Esophagus (tissue), 2 donors: Measurements from ENCODE around the gene GSN. TPM values are rescaled to one million over a fixed set of nuclear protein-coding genes. Genes with fewer than 3 reads are reported as not detected.

Experiments used
- H3K27ac ChIP-seq, 2 donors: one replicate each; pipeline ENCODE4 v1.5.1; 2013; ENCODE audit warnings: low read depth in 2 of 2, mild to moderate bottlenecking in 2 of 2, inconsistent platforms in 1 of 2, low read length in 1 of 2, moderate library complexity in 1 of 2
- H3K27me3 ChIP-seq, 2 donors: one replicate each; pipeline ENCODE4 v1.6.1; 2013; ENCODE audit warnings: low read length in 2 of 2, control low read depth in 1 of 2, mild to moderate bottlenecking in 1 of 2; ENCODE audit not compliant: insufficient read depth in 2 of 2, control insufficient read depth in 1 of 2
- H3K36me3 ChIP-seq, 2 donors: one replicate each; pipeline ENCODE4 v1.6.1; 2013; ENCODE audit warnings: low read length in 1 of 2; ENCODE audit not compliant: control insufficient read depth in 2 of 2, insufficient read depth in 2 of 2
- H3K4me1 ChIP-seq, 2 donors: one replicate each; pipeline ENCODE4 v1.6.1; 2013; ENCODE audit warnings: low read length in 1 of 2; ENCODE audit not compliant: control insufficient read depth in 2 of 2, insufficient read depth in 2 of 2
- H3K4me3 ChIP-seq, 2 donors: one replicate each; pipeline ENCODE4 v1.5.1; 2013; ENCODE audit warnings: low read length in 2 of 2, mild to moderate bottlenecking in 2 of 2, low read depth in 1 of 2, moderate library complexity in 1 of 2
- H3K9me3 ChIP-seq, 2 donors: one replicate each; pipeline ENCODE4 v1.6.1; 2013; ENCODE audit warnings: mild to moderate bottlenecking in 2 of 2, low read depth in 1 of 2, low read length in 1 of 2, moderate library complexity in 1 of 2; ENCODE audit not compliant: control insufficient read depth in 2 of 2, insufficient read depth in 1 of 2
- WGBS, 2 donors: extraction: QIAGEN DNeasy Blood & Tissue Kit; methylation state at CpG; one replicate each; pipeline ENCODE4 v1.1.7; 2013; 5-methylcytosine and 5-hydroxymethylcytosine counted together
- polyA plus RNA-seq, 2 donors: library from polyadenylated mRNA; stranded (reverse); fragments of 200-250 nt; gene quantifications; one replicate each; pipeline ENCODE4 v1.2.3, GENCODE V29; 2013
- donor health status: healthy with polysubstance abuse.
- donor health status: Bipolar disorder and iron deficiency.

Gene GSN
- polyA plus RNA-seq, 2 donors: 198 to 418 TPM

DNA sequence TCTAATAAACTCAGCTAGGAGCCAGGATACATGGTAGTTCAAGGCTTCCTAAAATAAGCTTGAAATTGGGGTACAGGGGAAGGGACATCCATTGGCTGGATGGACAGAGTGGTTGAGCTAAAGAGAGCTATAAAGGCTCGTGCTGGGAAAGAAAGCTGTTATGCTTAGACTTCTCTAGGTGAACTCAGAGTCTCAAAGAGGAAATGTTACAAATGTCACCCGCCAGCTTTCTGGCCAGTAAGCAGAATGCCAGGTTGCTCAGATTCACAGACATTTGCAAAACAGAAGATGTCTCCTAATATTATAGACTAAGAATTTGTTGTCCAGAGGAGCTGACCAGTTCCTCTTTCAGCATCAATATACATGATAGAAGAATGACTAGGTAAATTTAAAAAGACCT lies 71.5 kb downstream of the GSN start:
- no peaks in the 10 kb centered on the region for H3K27me3 ChIP-seq
- H3K9me3 ChIP-seq: no peaks in the 10 kb centered on the region
- no peak overlapping the region for H3K4me3 ChIP-seq
- no peak overlapping the region for H3K27ac ChIP-seq
- peaks cover 2 to 5% of the 10 kb centered on the region in 2 donors for H3K4me1 ChIP-seq
- H3K36me3 ChIP-seq: peaks cover 2 to 11% of the 10 kb centered on the region in 2 donors
- WGBS, 2 donors: 89 to 93% methylated on average over 2 of the region's 2 CpGs

DNA sequence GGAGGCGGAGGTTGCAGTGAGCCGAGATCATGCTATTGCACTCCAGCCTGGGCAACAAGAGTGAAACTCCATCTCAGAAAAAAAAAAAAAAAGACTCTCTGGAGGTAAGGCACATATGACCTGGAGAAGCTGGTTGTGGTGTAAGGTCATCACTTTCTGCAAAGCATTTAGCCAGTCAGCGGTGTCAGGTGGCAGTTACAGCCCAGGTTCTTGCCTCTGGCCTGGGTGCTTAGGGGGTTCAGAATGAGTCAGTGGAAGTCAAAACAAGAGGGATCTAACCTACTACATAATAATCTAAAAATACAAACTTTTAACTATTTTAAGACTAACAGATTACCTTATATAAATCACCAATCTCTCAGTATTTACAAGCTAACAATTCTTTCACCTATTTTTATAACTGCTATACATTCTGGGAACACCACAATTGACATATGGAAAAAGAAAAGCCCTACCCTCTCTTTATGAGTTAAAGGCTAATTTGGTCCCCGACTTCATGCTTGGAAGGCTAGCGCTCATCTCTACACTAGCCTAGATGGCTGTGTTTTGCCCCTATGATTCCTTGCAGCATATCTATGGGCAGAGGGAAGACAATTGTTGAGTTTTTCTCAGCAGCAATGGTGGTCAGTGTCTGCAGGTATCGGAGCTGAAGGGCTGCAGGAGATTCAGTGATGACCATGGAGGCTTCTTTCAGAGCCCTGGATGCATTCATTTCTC lies 72.9 kb downstream of the GSN start:
- Histone ChIP-seq H3K27ac (no peak overlapping the region), H3K4me1 (no peaks in the 10 kb centered on the region), H3K9me3 (no peaks in the 10 kb centered on the region), H3K27me3 (no peaks in the 10 kb centered on the region), H3K36me3 (peaks cover 2 to 11% of the 10 kb centered on the region in 2 donors), H3K4me3 (no peak overlapping the region)
- 92 to 95% methylated on average over 6 of the region's 6 CpGs for WGBS, 2 donors

DNA sequence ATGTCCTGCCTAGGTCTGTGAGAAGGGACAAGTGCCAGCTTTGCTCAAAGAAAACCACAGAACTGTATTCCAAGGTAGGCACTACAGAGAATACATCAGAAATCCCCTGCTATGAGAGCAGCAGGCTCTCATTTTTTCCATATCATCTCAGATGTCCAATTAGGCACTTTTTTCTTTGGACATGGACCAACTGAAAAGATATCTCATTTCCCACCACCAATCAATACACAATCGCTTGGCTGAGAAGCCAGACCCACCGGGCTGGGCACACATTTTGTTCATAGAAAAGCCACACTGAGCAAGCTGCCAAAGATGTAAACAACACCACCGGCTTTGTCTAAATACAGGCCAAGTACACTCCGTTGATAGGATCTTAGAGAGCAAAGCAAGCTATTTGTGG lies 76.2 kb downstream of the GSN start:
- H3K27ac ChIP-seq: no peak overlapping the region

DNA sequence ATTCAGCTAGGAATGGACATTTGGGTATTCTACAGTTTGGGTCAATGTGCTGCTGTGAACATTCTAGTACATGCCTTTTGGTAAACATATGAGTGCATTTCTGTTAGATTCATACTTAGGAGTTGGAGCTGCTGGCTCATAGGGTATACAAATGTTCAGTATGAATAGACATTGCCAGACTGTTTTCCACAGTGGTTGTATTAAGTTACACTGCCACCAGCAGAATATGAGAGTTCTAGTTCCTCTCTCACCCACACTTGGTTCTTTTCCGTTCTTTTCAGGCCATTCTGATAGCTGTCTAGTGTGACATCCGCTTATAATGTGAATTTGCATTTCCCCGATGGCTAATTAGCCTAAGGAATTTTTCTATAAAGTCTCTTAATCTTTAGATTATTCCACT lies 77.1 kb downstream of the GSN start:
- Histone ChIP-seq H3K4me1 (no peaks in the 10 kb centered on the region), H3K9me3 (no peaks in the 10 kb centered on the region), H3K27me3 (no peaks in the 10 kb centered on the region), H3K27ac (no peak overlapping the region), H3K36me3 (peaks cover 0 to 11% of the 10 kb centered on the region in 2 donors), H3K4me3 (no peak overlapping the region)
- 84 to 85% methylated on average over 3 of the region's 3 CpGs for WGBS, 2 donors

More for the DNA sequence above, 76.2 kb downstream of the GSN start:
- no peaks in the 10 kb centered on the region for H3K4me1 ChIP-seq
- H3K27me3 ChIP-seq: no peaks in the 10 kb centered on the region
- H3K9me3 ChIP-seq: no peaks in the 10 kb centered on the region
- H3K36me3 ChIP-seq: peaks cover 0 to 11% of the 10 kb centered on the region in 2 donors
- 43% methylated on average over 4 of the region's 4 CpGs for WGBS, 2 donors
- H3K4me3 ChIP-seq: no peak overlapping the region

DNA sequence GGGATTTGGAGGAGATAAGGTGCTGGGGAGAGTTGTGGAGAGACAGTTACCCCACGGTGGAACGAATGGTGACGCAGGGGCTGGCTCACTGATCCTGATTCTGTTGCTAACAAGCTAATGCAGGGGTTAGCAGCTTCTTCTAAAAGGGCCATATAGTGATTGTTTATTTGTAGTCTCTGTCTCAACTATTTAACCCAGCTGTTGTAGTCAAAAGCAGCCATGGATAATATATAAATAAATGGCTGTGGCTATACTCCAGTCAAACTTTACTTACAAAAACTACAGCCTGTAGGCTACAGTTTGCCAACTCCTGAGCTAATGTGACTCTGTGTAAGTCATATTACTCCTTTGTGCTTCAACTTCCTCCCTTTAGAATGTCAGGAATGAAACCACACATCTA lies 80.3 kb downstream of the GSN start:
- Histone ChIP-seq H3K27me3 (no peaks in the 10 kb centered on the region), H3K36me3 (peaks cover 0 to 6% of the 10 kb centered on the region in 2 donors), H3K4me1 (no peaks in the 10 kb centered on the region), H3K9me3 (no peaks in the 10 kb centered on the region), H3K27ac (peak overlapping the region in 1 of 2 donors; percentile 9), H3K4me3 (no peak overlapping the region)
- 63 to 77% methylated on average over 3 of the region's 3 CpGs for WGBS, 2 donors

DNA sequence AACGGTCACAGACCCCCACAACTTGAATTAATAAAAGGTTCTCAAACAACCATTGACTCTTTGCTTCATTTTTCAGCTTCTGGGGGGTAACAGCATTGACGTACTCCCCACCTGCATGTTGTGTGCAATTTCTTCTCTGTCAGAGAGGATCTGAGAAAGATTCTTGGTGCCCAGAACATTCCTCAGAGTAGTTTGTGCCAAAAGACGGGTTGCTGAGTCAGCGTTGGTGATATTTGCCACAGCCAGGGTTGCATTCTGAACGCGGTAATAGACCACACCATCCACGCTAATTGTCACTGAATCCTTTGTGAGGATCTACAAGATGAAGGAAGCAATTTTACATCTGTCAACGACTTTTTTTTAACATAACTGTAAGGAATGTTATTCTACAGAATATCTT lies 81.0 kb downstream of the GSN start:
- Histone ChIP-seq H3K9me3 (no peaks in the 10 kb centered on the region), H3K36me3 (peaks cover 0 to 6% of the 10 kb centered on the region in 2 donors), H3K4me1 (no peaks in the 10 kb centered on the region), H3K27ac (no peak overlapping the region), H3K4me3 (no peak overlapping the region), H3K27me3 (no peaks in the 10 kb centered on the region)
- WGBS, 2 donors: 69 to 74% methylated on average over 8 of the region's 8 CpGs

DNA sequence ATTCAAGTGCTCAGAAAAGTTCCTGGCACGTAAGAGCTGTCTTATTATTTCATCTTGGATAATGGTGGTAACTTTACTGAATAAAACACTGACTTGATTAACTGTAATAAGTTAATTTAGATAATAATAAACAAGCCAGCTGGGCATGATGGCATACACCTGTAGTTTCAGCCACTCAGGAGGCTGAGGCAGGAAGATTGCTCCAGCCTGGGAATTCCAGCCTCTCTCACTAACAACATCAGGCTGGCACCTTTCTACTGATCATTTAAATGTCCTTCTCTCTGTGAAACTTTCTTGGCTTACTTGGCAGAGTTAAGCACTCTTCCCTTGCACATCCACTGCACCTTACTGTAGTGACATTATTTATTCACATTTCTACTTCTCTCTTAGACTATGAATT lies 82.1 kb downstream of the GSN start:
- no peaks in the 10 kb centered on the region for H3K27me3 ChIP-seq
- 82 to 84% methylated on average over 1 of the region's 1 CpG for WGBS, 2 donors
- H3K4me3 ChIP-seq: no peak overlapping the region
- no peaks in the 10 kb centered on the region for H3K9me3 ChIP-seq
- peaks cover 0 to 9% of the 10 kb centered on the region in 2 donors for H3K36me3 ChIP-seq
- H3K4me1 ChIP-seq: no peaks in the 10 kb centered on the region
- peak overlapping the region in 1 of 2 donors; percentile 44 for H3K27ac ChIP-seq

DNA sequence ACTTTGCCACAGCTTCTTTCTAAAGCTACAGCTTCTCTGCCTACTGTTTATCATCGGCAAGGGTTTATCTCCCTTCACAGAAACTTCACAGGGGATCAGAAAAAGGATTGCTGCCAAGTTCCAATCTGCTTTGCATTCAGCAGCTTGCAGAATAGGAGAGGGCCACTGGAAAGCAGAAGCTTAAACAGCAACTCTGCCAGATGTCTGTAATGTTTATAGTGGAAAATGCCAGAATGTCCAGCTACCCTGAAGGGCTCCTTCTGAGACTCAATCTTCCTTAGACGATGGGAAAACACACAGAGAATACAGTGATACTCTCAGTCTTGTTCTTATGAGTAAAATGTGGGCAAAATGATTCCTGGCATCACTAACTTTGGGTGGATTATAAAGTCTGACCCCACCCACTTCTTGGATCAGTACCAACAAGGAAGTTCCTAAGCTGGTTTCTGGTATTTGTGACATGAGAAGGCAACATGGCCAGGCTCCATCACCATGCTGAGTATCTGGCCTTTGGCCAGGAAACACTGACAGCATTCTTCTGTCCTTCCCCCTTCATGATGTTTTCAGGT lies 83.1 kb downstream of the GSN start:
- H3K27me3 ChIP-seq: no peaks in the 10 kb centered on the region
- H3K4me1 ChIP-seq: no peaks in the 10 kb centered on the region
- H3K36me3 ChIP-seq: peaks cover 0 to 8% of the 10 kb centered on the region in 2 donors
- no peak overlapping the region for H3K4me3 ChIP-seq
- 6 to 12% methylated on average over 2 of the region's 2 CpGs for WGBS, 2 donors
- H3K27ac ChIP-seq: peak overlapping the region; percentile 72 to 84
- H3K9me3 ChIP-seq: no peaks in the 10 kb centered on the region

DNA sequence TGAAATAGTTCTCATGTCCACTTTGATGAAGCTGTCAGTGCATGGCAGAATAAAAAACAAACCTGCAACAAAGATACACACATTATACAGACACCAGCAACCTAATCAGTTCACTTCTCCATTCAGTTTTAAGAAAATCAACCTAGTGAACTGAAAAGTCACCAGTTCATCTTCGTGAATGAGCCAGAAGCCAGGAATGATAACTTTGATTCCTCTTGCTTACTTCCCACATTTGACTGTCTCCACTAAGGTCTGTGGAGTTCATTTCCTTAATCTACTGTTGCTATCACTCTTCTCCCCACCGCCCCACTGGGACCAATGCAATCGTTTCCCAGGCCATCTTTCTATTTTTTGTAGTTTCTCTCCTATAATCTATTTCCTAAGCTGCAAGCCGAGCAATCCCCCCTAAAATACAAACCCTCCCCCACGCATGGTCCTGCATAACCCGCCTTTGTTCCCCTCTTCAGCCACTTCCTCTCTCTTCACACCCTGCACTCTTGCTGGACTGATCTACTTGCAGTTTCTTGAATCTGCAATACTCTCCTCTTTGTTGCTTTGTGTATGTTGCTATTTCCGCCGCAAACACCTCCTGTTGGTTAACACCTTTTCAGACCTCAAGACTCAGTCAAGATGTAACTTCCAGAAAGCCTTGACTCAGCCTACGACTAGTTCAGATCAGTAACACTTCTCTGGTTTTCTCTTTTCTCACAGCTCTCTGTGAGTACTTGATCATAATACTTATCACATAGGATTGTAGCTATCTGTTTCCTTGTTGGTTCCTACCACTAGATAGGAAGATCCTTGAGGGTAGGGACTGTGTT lies 85.5 kb downstream of the GSN start:
- peak overlapping the region; percentile 2 to 24 for H3K27ac ChIP-seq
- no peaks in the 10 kb centered on the region for H3K27me3 ChIP-seq
- peaks cover 0 to 3% of the 10 kb centered on the region in 2 donors for H3K36me3 ChIP-seq
- 68 to 69% methylated on average over 9 of the region's 9 CpGs for WGBS, 2 donors
- no peak overlapping the region for H3K4me3 ChIP-seq
- H3K4me1 ChIP-seq: no peaks in the 10 kb centered on the region
- no peaks in the 10 kb centered on the region for H3K9me3 ChIP-seq
